Stomach (tissue), 9 donors: ENCODE results near the gene BBC3. TPM values are rescaled to one million over a fixed set of nuclear protein-coding genes. Genes with fewer than 3 reads are reported as not detected.
"Not testable (repeated sequence)": the region's sequence is repeated elsewhere in the genome, so short reads cannot be mapped to it uniquely, and the experiment has no call there.

ENCODE experiments used
- DNase-seq, 2 donors: peaks; one replicate each; pipeline versions ENCODE4 v3.0.0 to v3.0.0-alpha.2; 2013 to 2019
- H3K27ac ChIP-seq, 5 donors: fragments of 200-600 bp in 4 of 5; sonication (generic) in 4 of 5; one replicate each; pipeline ENCODE4 v1.5.1; 2013 to 2019; ENCODE audit warnings: mild to moderate bottlenecking in 1 of 5, moderate library complexity in 1 of 5
- H3K27me3 ChIP-seq, 3 donors: fragments of 200-600 bp; sonication (generic); one replicate each; pipeline ENCODE4 v1.5.1; 2017 to 2019; ENCODE audit warnings: mixed run types in 1 of 3
- H3K36me3 ChIP-seq, 4 donors: fragments of 200-600 bp; sonication (generic); 1 replicate in 3 of 4; 2 replicates in 1 of 4; pipeline ENCODE4 v1.5.1; 2016 to 2019
- H3K4me1 ChIP-seq, 4 donors: fragments of 200-600 bp; sonication (generic); one replicate each; pipeline ENCODE4 v1.5.1; 2016 to 2019
- H3K4me3 ChIP-seq, 4 donors: fragments of 200-600 bp; sonication (generic) in 3 of 4; one replicate each; pipeline ENCODE4 v1.5.1; 2016 to 2019; ENCODE audit warnings: mild to moderate bottlenecking in 1 of 4
- H3K9me3 ChIP-seq, 4 donors: fragments of 200-600 bp; sonication (generic); one replicate each; pipeline ENCODE4 v1.5.1; 2016 to 2019
- EP300 ChIP-seq: sonication (generic); formaldehyde crosslinking; IDR thresholded peaks from one replicate; pipeline ENCODE4 v1.6.1; 2017; ENCODE audit warnings: antibody characterized with exemption
- POLR2A ChIP-seq, 4 donors: fragments of 450-650 bp; IDR thresholded peaks; one replicate each; pipeline ENCODE4 v1.6.1; 2016; ENCODE audit warnings: antibody characterized with exemption in 4 of 4, control low read depth in 2 of 4, mild to moderate bottlenecking in 1 of 4, moderate library complexity in 1 of 4
- POLR2AphosphoS5 ChIP-seq, 3 donors: sonication (generic); formaldehyde crosslinking; IDR thresholded peaks; one replicate each; pipeline ENCODE4 v1.6.1; 2016; ENCODE audit warnings: antibody characterized with exemption in 3 of 3
- WGBS, 5 donors: extraction: QIAGEN DNeasy Blood & Tissue Kit in 3 of 5; methylation state at CpG; one replicate each; pipeline versions ENCODE4 v1.1.5 to v1.1.7; 2013 to 2018; 5-methylcytosine and 5-hydroxymethylcytosine counted together
- intact Hi-C: fragments of 100-400 bp; cut with DNase I; formaldehyde crosslinking; loops from one replicate; pipeline ENCODE4 v1.15.1; 2023; ENCODE audit warnings: low total_unique reads
- polyA plus RNA-seq, 3 donors: library from polyadenylated mRNA; stranded (reverse); fragments of 200-250 nt; gene quantifications; one replicate each; pipeline ENCODE4 v1.2.3, GENCODE V29; 2013
- total RNA-seq, 5 donors: library from RNA; depleted of rRNA; stranded (reverse); fragments of >200 nt; gene quantifications; one replicate each; pipeline versions ENCODE4 v1.1.0 to v1.2.3, GENCODE V29; 2014 to 2016
- TF ChIP-seq, protein P1 (sequence below), 7 experiments: fragments of 450-650 bp in 4 of 7; fragments of 200-600 bp in 3 of 7; sonication (generic) in 3 of 7; IDR thresholded peaks; one replicate each; pipeline ENCODE4 v1.5.1; 2016 to 2019; ENCODE audit warnings: antibody characterized with exemption in 7 of 7, control low read depth in 2 of 7, mild to moderate bottlenecking in 1 of 7
- donor health status: healthy with polysubstance abuse.
- donor health status: Bipolar disorder and iron deficiency.
- donor health status: healthy.

The BBC3 gene
- total and polyA plus RNA-seq, 8 donors, result 2.9 to 69.2 (median 10.9) TPM

DNA sequence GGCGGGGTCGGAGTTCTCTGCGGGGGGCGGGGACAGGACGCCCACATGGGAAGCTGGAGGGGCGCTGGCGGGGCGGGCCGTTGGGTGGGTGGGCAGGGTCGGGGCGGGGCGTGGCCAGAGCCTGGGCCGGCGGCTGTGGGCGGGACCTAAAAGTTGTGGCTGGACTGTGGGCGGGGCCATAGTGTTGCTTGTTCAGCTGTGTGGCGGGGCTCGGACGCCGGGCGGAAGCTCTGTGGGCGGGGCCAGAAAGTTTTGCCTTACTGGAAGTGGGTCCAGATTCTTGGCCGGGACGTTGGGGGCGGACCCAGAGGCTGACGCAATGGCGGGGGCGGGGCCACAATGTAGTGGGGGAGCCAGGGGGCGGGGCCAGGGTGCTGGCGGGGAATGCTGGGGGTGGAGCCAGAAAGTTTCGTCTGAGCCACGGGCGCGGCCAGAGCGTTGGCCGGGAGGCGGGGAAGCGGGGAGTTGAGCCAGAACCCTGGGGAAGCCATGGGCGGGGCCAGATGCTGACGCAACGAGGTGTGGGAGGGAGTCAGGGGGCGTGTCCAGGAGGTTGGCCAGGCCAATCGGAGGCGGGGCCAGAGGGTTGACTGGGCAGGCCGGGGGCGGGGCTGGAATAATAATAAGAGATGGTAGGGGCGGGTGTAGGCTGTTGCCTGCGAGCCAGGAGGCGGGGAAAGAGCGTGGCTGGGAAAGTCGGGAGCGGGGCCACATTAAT is 25.9 kb upstream of the BBC3 start:
- no peak for TF ChIP-seq EP300
- TF ChIP-seq, protein P1, sequence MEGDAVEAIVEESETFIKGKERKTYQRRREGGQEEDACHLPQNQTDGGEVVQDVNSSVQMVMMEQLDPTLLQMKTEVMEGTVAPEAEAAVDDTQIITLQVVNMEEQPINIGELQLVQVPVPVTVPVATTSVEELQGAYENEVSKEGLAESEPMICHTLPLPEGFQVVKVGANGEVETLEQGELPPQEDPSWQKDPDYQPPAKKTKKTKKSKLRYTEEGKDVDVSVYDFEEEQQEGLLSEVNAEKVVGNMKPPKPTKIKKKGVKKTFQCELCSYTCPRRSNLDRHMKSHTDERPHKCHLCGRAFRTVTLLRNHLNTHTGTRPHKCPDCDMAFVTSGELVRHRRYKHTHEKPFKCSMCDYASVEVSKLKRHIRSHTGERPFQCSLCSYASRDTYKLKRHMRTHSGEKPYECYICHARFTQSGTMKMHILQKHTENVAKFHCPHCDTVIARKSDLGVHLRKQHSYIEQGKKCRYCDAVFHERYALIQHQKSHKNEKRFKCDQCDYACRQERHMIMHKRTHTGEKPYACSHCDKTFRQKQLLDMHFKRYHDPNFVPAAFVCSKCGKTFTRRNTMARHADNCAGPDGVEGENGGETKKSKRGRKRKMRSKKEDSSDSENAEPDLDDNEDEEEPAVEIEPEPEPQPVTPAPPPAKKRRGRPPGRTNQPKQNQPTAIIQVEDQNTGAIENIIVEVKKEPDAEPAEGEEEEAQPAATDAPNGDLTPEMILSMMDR (IDR thresholded peaks at IDR 0.05), result no peak
- peak in 2 of 3 donors; percentile 44 to 65 for TF ChIP-seq POLR2AphosphoS5 (IDR thresholded peaks at IDR 0.05)
- TF ChIP-seq POLR2A (IDR thresholded peaks at IDR 0.05), result no peak
- Histone ChIP-seq H3K4me3 (peak overlapping the region; percentile 45 to 60 (median 54)), H3K27me3 (no peaks in the 10 kb centered on the region), H3K27ac (peak overlapping the region; percentile 87 to 97 (median 96)), H3K36me3 (peaks cover 32 to 38% (median 37%) of the 10 kb centered on the region in 4 donors), H3K9me3 (no peaks in the 10 kb centered on the region), H3K4me1 (peaks cover 22 to 49% (median 38%) of the 10 kb centered on the region in 4 donors)
- intact Hi-C loops, result no loop called here
- 0 to 1% (median 0%) methylated on average over 28 to 52 of the region's 52 CpGs for WGBS, 5 donors
- peak; percentile 100 for DNase-seq

DNA sequence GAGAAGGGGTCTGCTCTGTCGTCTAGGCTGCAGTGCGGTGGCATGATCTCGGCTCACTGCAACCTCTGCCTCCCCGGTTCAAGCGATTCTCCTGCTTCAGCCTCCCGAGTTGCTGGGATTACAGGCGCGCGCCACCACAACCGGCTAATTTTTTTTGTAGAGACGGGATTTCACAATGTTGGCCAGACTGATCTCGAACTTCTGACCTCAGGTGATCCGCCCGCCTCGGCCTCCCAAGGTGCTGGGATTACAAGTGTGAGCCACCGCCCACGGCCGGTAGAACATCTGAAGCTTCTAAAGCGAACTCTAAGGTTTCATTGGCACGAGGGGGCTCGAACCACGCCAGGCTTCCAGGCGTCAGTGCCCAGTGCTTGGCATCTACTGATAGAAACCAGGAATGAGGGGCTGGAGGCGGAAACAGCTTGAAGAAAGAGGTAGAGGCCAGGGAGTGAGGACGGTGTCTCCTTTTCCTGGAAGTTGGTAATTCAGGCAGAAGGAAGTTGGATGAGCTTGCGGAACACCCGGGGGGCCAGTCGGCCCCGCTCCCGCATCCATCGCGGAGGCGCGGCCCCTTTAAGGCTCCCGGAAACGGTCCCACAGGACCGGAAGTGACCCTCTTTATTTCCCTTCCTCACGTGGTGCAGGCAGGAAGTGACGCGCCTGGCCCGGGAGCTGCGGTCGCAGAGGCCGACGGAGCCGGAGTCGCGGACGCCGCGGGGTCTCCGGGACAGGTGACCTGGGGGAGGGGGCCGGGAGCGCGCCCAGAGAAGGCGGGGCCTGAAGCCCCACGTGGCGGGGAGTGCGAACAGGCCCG is 25.1 kb upstream of the BBC3 start, which contains the start of gene CCDC9:
Gene CCDC9, plus strand, starts transcription at position 647 of the 814 bp plus-strand sequence. CDS start 1,876 bp downstream, outside the sequence.
- WGBS, 5 donors, result 11 to 33% (median 13%) methylated on average over 37 to 60 of the region's 60 CpGs
- Histone ChIP-seq H3K4me1 (peaks cover 22 to 47% (median 39%) of the 10 kb centered on the region in 4 donors), H3K27me3 (no peaks in the 10 kb centered on the region), H3K36me3 (peaks cover 27 to 30% (median 29%) of the 10 kb centered on the region in 4 donors), H3K27ac (peak within 1 kb of the TSS; percentile 87 to 97 (median 96)), H3K9me3 (no peaks in the 10 kb centered on the region), H3K4me3 (peak within 1 kb of the TSS; percentile 45 to 60 (median 54))
- peak; percentile 98 to 99 for DNase-seq
- intact Hi-C loops, result no loop called here
- TF ChIP-seq EP300 (peak; percentile 2), POLR2AphosphoS5 (IDR thresholded peaks at IDR 0.05) (peak; percentile 97), POLR2A (IDR thresholded peaks at IDR 0.05) (peak in 2 of 4 donors; percentile 72 to 91)
- TF ChIP-seq, protein P1 (IDR thresholded peaks at IDR 0.05), result no peak

DNA sequence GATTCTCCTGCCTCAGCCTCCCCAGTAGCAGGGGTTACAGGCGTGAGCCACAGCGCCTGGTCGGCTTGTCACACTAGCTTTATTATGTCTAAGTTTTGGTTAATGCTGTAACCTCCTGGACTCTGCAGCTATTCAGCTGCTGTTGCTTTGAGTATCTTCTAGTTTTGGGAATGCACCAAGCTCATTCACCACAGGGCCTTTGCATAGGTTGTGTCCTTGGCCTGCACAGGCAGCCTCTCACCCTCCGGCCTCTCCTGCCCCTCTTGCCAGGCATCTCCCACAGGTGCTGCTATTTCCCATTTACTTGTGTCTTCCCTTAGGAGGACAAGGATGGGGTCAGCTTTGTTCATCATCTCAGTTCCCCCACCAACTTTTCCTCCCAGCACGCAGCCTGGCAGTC is 23.0 kb upstream of the BBC3 start:
- Histone ChIP-seq H3K9me3 (no peaks in the 10 kb centered on the region), H3K36me3 (peaks cover 6 to 9% (median 8%) of the 10 kb centered on the region in 4 donors), H3K27ac (no peak overlapping the region), H3K27me3 (no peaks in the 10 kb centered on the region), H3K4me1 (peaks cover 18 to 32% (median 25%) of the 10 kb centered on the region in 4 donors), H3K4me3 (no peak overlapping the region)
- DNase-seq, result no peak
- TF ChIP-seq POLR2A (IDR thresholded peaks at IDR 0.05) (no peak), EP300 (no peak)
- TF ChIP-seq, protein P1 (IDR thresholded peaks at IDR 0.05), result no peak
- intact Hi-C loops, result no loop called here
- 87 to 95% (median 95%) methylated on average over 5 of the region's 5 CpGs for WGBS, 5 donors

DNA sequence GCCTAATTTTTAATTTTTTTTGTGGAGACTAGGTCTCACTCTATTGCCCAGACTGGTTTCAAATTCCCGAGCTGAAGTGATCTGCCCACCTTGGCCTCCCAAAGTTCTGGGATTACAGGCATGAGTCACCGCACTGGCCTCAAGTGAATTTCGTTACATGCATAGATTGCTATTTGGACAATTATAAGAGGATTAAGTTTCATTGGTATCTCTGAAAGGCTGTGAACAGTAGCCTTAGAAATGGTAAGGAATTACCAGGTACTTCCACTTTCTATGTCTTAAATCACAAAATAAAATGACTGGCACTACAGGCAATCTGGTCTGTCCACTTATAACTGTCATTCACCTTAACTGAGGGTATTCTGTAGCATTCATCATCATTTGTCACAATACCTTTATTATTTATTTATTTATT is 22.5 kb upstream of the BBC3 start:
- TF ChIP-seq POLR2A (IDR thresholded peaks at IDR 0.05), result no peak
- no peak for TF ChIP-seq EP300
- TF ChIP-seq, protein P1 (IDR thresholded peaks at IDR 0.05), result no peak
- TF ChIP-seq POLR2AphosphoS5 (IDR thresholded peaks at IDR 0.05), result no peak
- Histone ChIP-seq H3K4me3 (no peak overlapping the region), H3K9me3 (no peaks in the 10 kb centered on the region), H3K27ac (no peak overlapping the region), H3K27me3 (no peaks in the 10 kb centered on the region), H3K4me1 (peaks cover 13 to 27% (median 20%) of the 10 kb centered on the region in 4 donors), H3K36me3 (peaks cover under 1 to 4% (median 3%) of the 10 kb centered on the region in 4 donors)
- intact Hi-C loops, result no loop called here
- DNase-seq, result no peak
- WGBS, 5 donors, result 72 to 77% (median 76%) methylated on average over 3 of the region's 3 CpGs

DNA sequence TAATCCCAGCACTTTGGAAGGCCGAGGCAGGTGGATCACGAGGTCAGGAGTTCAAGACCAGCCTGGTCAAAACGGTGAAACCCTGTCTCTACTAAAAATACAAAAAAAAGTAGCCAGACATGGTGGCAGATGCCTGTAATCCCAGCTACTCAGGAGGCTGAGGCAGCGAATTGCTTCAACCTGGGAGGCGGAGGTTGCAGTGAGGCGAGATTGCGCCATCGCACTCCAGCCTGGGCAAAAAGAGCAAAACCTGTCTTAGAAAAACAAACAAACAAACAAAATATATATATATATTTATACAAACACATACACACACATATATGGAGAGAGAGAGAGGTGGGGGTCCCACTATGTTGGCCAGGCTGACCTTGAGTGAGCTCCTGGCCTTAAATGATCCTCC is 22.0 kb upstream of the BBC3 start:
- H3K9me3 ChIP-seq, H3K27me3 ChIP-seq, DNase-seq, intact Hi-C loops, H3K27ac ChIP-seq, H3K4me3 ChIP-seq, H3K36me3 ChIP-seq: not testable (repeated sequence)
- H3K4me1 ChIP-seq, result peaks cover 8 to 24% (median 15%) of the 10 kb centered on the region in 4 donors
- 78 to 90% (median 89%) methylated on average over 8 of the region's 8 CpGs for WGBS, 5 donors
